Endothelial cell (in vitro differentiated cells): ENCODE data around the gene COPG2. TPM values are rescaled to one million over a fixed set of nuclear protein-coding genes. Genes with fewer than 3 reads are reported as not detected.
"Not testable (repeated sequence)": the region's sequence is repeated elsewhere in the genome, so short reads cannot be mapped to it uniquely, and the experiment has no call there.

Experiments used
- DNase-seq: peaks from one replicate; pipeline ENCODE4 v3.0.0; 2021; ENCODE audit warnings: low spot score
- H3K27ac Mint-ChIP-seq: one replicate; pipeline ENCODE4 v1.8.0; 2021; ENCODE audit warnings: mixed read lengths, inconsistent platforms; ENCODE audit not compliant: unreplicated experiment
- H3K27me3 Mint-ChIP-seq: one replicate; pipeline ENCODE4 v1.8.0; 2021; ENCODE audit warnings: mild to moderate bottlenecking, moderate library complexity, mixed read lengths, inconsistent platforms; ENCODE audit not compliant: unreplicated experiment
- H3K36me3 Mint-ChIP-seq: one replicate; pipeline ENCODE4 v1.8.0; 2021; ENCODE audit warnings: mild to moderate bottlenecking, low read depth, mixed read lengths, inconsistent platforms; ENCODE audit not compliant: unreplicated experiment
- H3K4me1 Mint-ChIP-seq: one replicate; pipeline ENCODE4 v1.8.0; 2021; ENCODE audit warnings: mild to moderate bottlenecking, mixed read lengths, inconsistent platforms; ENCODE audit not compliant: unreplicated experiment
- H3K4me3 Mint-ChIP-seq: one replicate; pipeline ENCODE4 v1.8.0; 2021; ENCODE audit warnings: mild to moderate bottlenecking, mixed read lengths, inconsistent platforms; ENCODE audit not compliant: unreplicated experiment
- H3K9me3 Mint-ChIP-seq: one replicate; pipeline ENCODE4 v1.8.0; 2021; ENCODE audit warnings: mixed read lengths, inconsistent platforms; ENCODE audit not compliant: unreplicated experiment
- CTCF ChIP-seq: fragments of 200-600 bp; sonication (generic); IDR thresholded peaks from one replicate; pipeline ENCODE4 v1.5.0; 2021; ENCODE audit warnings: antibody characterized with exemption; ENCODE audit not compliant: unreplicated experiment
- total RNA-seq: library from RNA; stranded (reverse); fragmentation: NEBNext Ultra II Directional; extraction: Animal tissue kit (Norgen Biotek cat#: 25700); gene quantifications from one replicate; pipeline ENCODE4 v1.2.1, GENCODE V29; 2021; ENCODE audit not compliant: unreplicated experiment

COPG2 gene
- total RNA-seq, 1 donor from 2014 or later: 40.0 TPM

- TF ChIP-seq CTCF: no peak
- H3K4me3 Mint-ChIP-seq: no peak overlapping the region
- peaks cover 3% of the 10 kb centered on the region for H3K27me3 Mint-ChIP-seq
- H3K27ac Mint-ChIP-seq: no peak overlapping the region
- H3K4me1 Mint-ChIP-seq: no peaks in the 10 kb centered on the region
- H3K9me3 Mint-ChIP-seq: no peaks in the 10 kb centered on the region
- no peak for DNase-seq
- H3K36me3 Mint-ChIP-seq: peaks cover 12% of the 10 kb centered on the region
These were observed 40.8 kb downstream of the COPG2 start for GRCh38 chr7:130627775-130628174.

GRCh38 chr7:130622866-130623265, 45.7 kb downstream of the COPG2 start:
- Mint-ChIP-seq H3K36me3 (peaks cover 13% of the 10 kb centered on the region), H3K27me3 (peaks cover 2% of the 10 kb centered on the region), H3K9me3 (no peaks in the 10 kb centered on the region), H3K4me3 (no peak overlapping the region), H3K27ac (no peak overlapping the region), H3K4me1 (no peaks in the 10 kb centered on the region)
- TF ChIP-seq CTCF: no peak
- no peak for DNase-seq

GRCh38 chr7:130615583-130615982, 53.0 kb downstream of the COPG2 start:
- Mint-ChIP-seq H3K4me3 (no peak overlapping the region), H3K36me3 (peaks cover 14% of the 10 kb centered on the region)

GRCh38 chr7:130614449-130614848, 54.1 kb downstream of the COPG2 start:
- Mint-ChIP-seq H3K4me3 (no peak overlapping the region), H3K27me3 (peaks cover 2% of the 10 kb centered on the region), H3K4me1 (peaks cover 6% of the 10 kb centered on the region), H3K36me3 (peaks cover 22% of the 10 kb centered on the region), H3K9me3 (no peaks in the 10 kb centered on the region), H3K27ac (no peak overlapping the region)
- no peak for TF ChIP-seq CTCF
- no peak for DNase-seq

More at GRCh38 chr7:130615583-130615982, 53.0 kb downstream of the COPG2 start:
- H3K27me3 Mint-ChIP-seq: peaks cover 2% of the 10 kb centered on the region
- H3K27ac Mint-ChIP-seq: no peak overlapping the region
- no peak for DNase-seq
- peaks cover 6% of the 10 kb centered on the region for H3K4me1 Mint-ChIP-seq
- TF ChIP-seq CTCF: no peak
- H3K9me3 Mint-ChIP-seq: no peaks in the 10 kb centered on the region

- Mint-ChIP-seq H3K27ac (no peak overlapping the region), H3K4me3 (no peak overlapping the region), H3K36me3 (peaks cover 40% of the 10 kb centered on the region)
These were observed 57.3 kb downstream of the COPG2 start for GRCh38 chr7:130611218-130611617.

GRCh38 chr7:130607066-130607465, 61.5 kb downstream of the COPG2 start:
- not testable (repeated sequence) for H3K9me3 Mint-ChIP-seq, H3K27me3 Mint-ChIP-seq, H3K4me1 Mint-ChIP-seq, DNase-seq, H3K27ac Mint-ChIP-seq, H3K4me3 Mint-ChIP-seq
- H3K36me3 Mint-ChIP-seq: peaks cover 31% of the 10 kb centered on the region

More at GRCh38 chr7:130611218-130611617, 57.3 kb downstream of the COPG2 start:
- Mint-ChIP-seq H3K4me1 (peaks cover 6% of the 10 kb centered on the region), H3K27me3 (peaks cover 2% of the 10 kb centered on the region), H3K9me3 (no peaks in the 10 kb centered on the region)
- no peak for TF ChIP-seq CTCF
- DNase-seq: no peak
